Measurements from ENCODE around the gene AHSP.

DNA sequence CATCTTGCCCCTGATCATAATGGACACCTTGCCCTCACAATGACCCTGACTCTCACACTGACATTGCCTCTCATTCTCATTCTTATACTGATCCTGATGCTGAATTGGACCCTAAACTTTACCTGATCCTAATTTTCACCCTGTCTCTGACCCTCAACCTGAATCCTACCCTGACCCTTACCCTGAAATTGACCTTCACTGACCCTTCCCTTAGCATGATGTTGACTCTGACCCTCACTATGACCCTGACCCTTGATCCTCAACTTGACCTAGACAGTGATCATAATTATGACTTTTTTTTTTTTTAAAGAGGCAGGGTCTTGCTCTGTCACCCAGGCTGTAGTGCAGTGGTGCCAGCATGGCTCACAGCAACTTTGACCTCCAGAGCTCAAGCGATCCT, 3.4 kb downstream of the AHSP start:
- TF ChIP-seq HDGF (IDR thresholded peaks at IDR 0.05; ENCODE audit: borderline replicate concordance) (no peak), FOXM1 (IDR thresholded peaks at IDR 0.05; ENCODE audit: borderline replicate concordance) (no peak), CTBP1 (IDR thresholded peaks at IDR 0.05; ENCODE audit: borderline replicate concordance) (no peak), TARDBP (IDR thresholded peaks at IDR 0.05) (no peak), BHLHE40 (IDR thresholded peaks at IDR 0.05; ENCODE audit: borderline replicate concordance) (no peak)
